GM19239 (cell line): Measurements from ENCODE around the gene CHRNA4.
"Not testable (repeated sequence)": the region's sequence is repeated elsewhere in the genome, so short reads cannot be mapped to it uniquely, and the experiment has no call there.

Source experiments
- DNase-seq: peaks from one replicate; pipeline ENCODE4 v3.0.0; 2011; ENCODE audit warnings: low spot score; ENCODE audit not compliant: insufficient read length
- FAIRE-seq: peaks from 2 replicates; lab custom pipeline; 2011; peaks lifted over from hg19 to GRCh38; lab: Jason Lieb, UNC

Gene CHRNA4

GRCh38 chr20:63379872-63380271, 18.7 kb upstream of the CHRNA4 start:
- DNase-seq = not testable (repeated sequence)

GRCh38 chr20:63379296-63379695, 18.1 kb upstream of the CHRNA4 start:
- DNase-seq = no peak
- FAIRE-seq = no peak

More at GRCh38 chr20:63379872-63380271, 18.7 kb upstream of the CHRNA4 start:
- not testable (repeated sequence) for FAIRE-seq

GRCh38 chr20:63378626-63379025, 17.5 kb upstream of the CHRNA4 start:
- FAIRE-seq (no peak), DNase-seq (no peak)

- no peak for FAIRE-seq
Observed at GRCh38 chr20:63377951-63378381, 16.8 kb upstream of the CHRNA4 start.

GRCh38 chr20:63377256-63377941, 16.2 kb upstream of the CHRNA4 start:
- FAIRE-seq (no peak), DNase-seq (no peak)

More at GRCh38 chr20:63377951-63378381, 16.8 kb upstream of the CHRNA4 start:
- DNase-seq = no peak

- DNase-seq (no peak), FAIRE-seq (no peak)
Observed at GRCh38 chr20:63376283-63377250, 15.4 kb upstream of the CHRNA4 start.

DNA sequence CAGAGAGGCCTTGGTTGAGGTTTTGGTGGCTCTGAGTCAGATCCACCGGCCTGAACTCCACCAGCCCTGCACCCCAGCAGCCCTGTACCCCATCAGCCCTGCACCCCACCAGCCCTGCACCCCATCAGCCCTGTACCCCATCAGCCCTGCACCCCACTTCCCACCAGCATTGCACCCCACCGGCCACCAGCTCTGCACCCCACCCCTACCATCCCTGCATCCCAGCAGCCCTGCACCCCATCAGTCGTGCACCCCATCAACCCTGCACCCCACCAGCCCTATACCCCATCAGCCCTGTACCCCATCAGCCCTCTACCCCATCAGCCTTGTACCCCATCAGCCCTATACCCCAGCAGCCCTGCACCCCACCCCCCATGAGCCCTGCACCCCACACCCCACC, 14.3 kb upstream of the CHRNA4 start:
- no peak for FAIRE-seq

DNA sequence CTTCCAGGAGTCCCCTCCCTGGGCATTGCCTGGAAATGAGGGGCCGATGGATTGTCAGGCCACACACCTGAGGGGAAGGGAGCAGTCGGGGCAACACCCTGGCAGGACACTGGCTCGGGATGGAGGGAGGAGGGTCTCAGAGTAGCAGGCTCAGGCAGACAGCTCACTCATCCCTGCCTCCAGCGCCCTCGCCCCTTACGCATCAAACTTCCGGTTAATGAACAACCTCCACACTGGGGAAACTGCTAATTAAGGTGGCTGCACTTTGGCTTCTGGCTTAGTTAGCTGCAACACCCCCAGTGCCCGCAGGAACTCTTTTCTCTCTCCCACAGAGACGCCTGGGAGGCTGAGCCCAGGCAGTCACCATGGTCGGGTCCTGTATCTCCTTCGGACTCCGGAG, 13.4 kb upstream of the CHRNA4 start:
- DNase-seq (no peak), FAIRE-seq (no peak)

More for the DNA sequence above, 14.3 kb upstream of the CHRNA4 start:
- DNase-seq = no peak

DNA sequence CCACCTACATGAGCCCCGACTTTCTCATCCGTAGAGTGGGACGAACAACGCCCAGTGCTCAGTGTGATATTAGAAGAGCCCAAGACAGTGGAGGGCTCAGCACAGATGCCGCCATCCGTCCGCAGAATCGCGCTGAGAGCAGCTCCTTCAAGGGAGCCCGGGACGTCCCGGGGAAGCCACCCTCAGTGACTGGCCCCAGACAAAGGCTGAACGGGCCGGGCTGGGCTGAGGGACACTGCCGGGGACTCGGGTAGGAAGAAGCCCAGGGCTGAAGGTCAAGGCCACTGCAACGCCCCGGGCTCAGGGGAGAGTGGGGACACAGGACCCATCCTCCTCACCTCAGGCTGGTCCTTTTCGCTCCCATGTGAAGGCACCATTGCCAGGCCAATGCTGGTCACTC, 12.8 kb upstream of the CHRNA4 start:
- DNase-seq (no peak), FAIRE-seq (no peak)

- DNase-seq (no peak), FAIRE-seq (no peak)
Observed at GRCh38 chr20:63372971-63373885, 12.1 kb upstream of the CHRNA4 start.

DNA sequence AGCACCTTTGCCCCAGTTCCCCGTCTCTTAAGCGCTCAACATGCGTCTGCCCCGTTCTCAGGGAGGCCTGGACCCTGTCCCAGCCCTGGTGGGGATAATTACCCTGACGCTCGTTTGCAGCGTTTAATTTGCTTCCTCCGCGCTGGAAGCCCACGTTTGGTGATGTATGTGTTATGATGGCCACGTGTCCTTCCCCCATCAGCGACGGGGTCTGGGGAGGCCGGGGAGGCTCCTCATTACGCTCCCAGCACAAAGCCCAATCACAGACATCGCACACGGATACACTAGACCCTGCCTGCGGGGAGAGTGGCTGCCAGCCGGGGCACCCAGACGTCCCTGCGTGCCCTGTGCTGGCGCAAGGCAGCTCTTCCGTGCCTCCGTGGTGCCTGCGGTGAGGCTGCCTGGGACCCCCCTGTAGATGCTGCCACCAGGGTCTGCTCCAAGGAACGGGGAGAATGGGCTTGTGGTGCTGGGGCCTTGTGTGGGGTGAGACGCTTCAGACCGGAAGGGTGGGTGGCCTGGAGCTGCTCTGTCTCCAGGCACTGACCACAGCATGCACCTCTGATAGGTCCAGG, 10.2 kb upstream of the CHRNA4 start:
- DNase-seq = no peak
- no peak for FAIRE-seq

GRCh38 chr20:63370618-63371187, 9.6 kb upstream of the CHRNA4 start:
- DNase-seq = no peak
- FAIRE-seq = no peak

- FAIRE-seq (no peak), DNase-seq (no peak)
Observed at GRCh38 chr20:63369724-63370617, 8.8 kb upstream of the CHRNA4 start.

DNA sequence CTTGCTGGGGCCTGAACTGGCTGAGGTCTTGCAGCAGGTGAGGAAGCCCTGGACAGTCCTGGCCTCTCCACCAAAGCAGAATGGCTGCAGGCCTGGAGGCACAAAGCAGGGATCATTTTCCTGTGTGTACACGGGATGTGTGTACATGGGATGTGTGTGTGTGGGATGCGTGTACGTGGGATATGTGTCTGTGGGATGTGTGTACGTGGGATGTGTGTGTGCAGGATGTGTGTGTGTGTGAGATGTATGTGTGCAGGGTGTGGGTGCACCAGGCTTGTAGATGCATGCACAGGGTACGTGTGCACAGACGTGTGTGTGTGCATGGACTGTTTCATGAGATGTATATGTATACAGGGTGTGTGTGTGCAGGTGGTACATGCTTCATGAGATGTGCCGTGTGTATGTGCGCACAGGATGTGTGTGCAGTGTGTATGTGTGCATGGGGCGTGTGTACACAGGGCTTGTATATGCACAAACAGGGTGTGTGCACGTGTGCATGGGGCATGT, 7.9 kb upstream of the CHRNA4 start:
- FAIRE-seq (no peak), DNase-seq (no peak)

- no peak for DNase-seq
- no peak for FAIRE-seq
Observed at GRCh38 chr20:63368151-63368550, 7.0 kb upstream of the CHRNA4 start.

- no peak for FAIRE-seq
Observed at GRCh38 chr20:63367446-63368055, 6.4 kb upstream of the CHRNA4 start.

DNA sequence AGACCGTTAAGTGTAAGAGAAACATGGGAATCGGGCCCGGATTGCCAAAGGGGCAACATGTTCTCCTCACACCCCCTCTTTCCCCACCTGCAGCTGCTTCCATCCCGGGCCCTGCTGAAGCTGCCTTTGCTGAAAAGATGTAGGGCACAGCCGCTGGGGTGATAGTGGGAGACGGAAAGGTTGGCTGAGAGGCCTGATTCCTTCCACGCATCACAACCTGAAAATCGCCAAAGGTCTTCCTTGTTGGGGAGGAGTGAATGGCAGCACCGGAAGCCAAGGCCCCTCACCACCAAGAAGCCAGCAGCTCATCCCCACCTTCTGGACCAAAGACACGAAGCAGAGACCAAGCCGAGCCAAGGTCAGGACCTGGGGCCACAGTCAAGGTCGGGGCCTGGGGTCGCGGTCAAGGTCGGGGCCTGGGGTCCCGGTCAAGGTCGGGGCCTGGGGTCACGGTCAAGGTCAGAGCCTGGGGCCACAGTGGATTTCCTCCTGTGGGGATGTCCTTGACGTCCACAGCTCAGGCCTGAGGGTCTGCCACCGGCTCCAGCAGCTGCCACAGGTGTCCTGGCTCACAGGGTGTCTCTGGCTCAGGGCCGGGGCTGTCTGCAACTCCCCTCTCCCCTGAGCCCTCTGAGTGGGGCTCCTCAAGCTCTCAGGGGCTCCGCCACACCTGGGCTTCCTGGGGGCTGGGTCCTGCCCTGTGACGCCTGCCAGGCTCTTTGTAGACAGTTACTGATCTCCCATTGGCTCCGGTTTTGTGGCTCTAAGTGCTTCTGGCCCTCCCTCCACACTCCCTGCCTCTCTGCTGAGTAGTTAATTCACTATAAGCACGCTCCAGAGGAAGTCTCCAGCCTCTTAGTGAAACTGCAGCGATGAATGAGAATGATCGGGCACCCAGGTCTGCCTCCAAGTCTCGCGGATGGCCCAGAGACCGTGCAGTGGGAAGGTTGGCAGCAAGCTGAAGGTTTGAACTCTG, 5.5 kb upstream of the CHRNA4 start:
- DNase-seq (no peak), FAIRE-seq (no peak)

More at GRCh38 chr20:63367446-63368055, 6.4 kb upstream of the CHRNA4 start:
- no peak for DNase-seq
